Measurements from ENCODE around the gene GAS2L2.
"Not testable (repeated sequence)": the region's sequence is repeated elsewhere in the genome, so short reads cannot be mapped to it uniquely, and the experiment has no call there.

Gene GAS2L2

DNA sequence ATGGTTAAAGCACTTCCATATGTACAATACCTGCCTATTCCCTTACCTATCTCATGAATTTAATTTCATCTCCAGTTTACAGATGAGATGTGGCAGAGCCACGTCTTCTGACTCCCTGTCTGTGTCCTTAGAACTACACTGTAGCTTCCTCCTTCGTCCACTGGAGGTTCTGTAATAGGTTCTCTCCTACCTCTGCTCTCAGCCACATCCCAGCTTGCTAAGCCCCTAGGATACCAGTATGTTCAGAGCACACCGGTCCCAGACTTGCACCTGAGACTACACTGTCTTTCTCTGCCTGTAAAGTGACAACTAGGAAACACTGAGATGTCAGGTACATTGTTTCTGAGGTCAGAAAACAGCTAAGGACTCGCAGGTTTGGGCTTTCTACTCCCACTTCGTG, 25.4 kb downstream of the GAS2L2 start:
- no peak for DNase-seq (ENCODE audit: low read depth)

DNA sequence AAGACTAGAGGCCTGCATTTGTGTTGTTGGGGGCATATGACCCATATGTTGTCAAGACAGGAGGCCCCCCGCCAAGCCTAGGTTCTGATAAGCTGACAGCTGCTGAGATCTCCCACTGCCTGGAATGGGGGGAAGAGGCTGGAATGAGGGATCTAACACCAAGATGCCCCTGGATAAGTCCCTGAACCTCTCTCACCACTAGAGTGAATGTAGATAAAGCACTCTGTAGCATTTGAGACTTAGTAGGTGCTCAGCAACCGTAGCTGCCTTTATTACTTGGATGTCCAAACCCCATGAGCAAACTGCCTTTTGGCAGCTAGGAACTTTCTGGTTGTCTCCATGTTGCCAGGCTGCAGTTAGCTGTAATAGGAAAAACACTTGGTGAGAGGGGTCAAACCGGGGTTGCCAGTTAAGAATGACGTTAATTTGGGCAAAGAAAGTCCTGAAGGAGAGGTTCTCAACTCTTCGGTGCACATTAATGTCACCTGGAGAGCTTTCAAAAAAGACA, 26.0 kb downstream of the GAS2L2 start:
- no peak for DNase-seq (ENCODE audit: low read depth)

DNA sequence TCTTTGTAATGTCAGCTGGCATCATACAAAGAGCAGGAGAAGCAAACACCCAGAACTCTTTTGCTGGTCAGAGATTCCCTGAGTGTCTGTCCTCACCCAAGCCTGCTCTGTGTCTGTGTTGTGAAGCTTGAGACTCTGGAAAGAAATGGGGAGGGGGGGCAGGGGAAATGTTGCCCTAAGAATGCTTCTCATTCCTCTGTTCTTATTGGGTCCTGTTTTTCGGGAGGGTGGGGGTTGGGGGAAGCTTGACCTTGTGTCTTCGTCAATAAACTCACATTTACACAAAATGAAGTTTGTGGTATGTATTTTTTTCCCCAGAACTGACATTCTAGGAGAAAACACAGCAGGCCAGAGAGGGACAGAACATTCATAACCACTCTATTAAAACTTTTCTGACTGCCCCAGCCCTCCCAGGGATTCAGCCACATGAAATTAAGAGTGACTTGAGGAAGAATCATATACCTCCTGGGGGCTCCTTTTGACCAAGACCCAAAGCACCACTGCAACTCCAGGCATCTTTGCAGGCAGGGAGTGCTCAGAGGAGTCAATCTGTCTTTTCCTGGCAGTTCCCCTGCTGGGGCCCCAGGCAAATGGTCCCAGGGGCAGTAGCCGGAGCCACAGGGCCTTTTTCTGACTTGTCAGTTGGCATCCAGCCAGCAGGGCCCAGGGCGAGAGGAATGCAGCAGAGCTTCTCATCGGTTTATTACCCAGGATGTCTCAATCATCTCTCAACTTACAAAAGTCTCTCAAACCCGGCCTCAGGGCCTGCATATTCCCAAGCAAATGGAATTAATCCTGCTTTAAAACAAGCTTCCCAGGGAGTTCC, 26.7 kb downstream of the GAS2L2 start:
- peak; percentile 93 for DNase-seq (ENCODE audit: low read depth)

DNA sequence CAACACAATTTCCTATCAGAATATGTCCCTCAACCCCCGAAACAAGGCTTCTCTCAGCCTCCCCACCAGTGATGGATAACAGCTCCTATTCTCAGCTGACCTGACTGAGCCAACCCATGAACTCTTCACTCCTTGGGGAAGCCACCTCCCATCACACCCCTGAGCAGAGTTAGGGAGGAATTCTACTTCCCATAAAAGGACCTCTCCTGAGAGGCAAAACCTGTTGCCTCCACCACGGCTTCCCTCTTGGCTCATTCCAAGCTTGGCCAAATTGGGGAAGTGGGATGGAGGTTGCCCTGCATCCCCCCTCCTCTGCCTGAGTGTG, 27.3 kb downstream of the GAS2L2 start:
- DNase-seq (ENCODE audit: low read depth) = no peak

DNA sequence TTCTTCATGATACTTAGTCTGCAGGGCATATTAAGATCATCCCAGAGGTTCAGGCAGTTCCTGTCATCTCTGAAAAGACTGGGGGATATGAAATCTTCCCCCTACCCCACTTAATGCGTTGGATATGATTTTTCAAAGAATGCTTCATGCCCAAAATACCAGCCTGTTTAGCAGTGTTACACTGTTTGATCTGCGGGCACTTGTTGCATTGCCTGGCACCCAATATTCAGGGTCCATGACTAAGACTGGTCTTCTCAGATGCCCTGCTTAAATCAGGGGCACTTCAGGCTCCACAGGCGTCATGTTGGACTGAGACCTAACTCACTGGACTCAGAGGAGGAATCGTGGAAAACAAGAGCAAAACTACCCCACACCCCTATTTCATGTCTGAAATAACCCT, 28.0 kb downstream of the GAS2L2 start:
- no peak for DNase-seq (ENCODE audit: low read depth)

DNA sequence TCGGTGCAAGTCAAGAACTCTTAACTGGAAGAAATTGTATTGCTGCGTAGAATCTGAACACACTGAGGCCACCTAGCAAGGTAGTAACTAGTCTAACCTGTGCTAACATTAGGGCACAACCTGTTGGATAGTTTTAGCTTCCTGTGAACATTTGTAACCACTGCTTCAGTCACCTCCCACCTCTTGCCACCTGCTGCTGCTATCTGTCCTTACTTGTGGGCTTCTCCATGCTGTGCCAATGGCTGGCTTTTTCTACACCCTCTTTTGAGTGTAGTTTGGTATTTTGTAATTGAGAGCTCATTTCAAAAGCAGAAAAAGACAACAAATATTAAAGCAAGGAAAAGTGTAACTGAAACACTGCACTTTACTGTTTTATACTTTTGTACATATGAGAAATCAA, 29.3 kb downstream of the GAS2L2 start:
- no peak for DNase-seq (ENCODE audit: low read depth)

DNA sequence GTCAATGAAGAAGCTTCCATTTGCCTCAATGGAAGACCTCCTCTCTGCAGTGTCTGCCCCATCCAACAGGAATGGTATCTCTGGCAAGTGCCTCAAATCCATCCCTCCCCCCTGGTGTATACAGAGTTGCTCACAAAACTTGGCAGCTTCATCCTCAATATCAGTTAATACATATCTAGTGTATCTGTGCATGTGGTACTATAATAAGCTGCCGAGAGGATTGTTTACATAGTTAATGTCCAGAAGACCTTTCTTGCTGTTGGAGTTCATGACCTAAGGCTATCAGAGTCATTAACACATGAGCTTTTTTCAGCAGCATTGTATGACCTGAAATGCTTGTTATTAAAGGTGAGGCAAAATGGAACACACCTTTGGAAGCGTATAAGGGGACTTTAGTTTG, 35.6 kb downstream of the GAS2L2 start:
- peak; percentile 59 for DNase-seq (ENCODE audit: low read depth)

DNA sequence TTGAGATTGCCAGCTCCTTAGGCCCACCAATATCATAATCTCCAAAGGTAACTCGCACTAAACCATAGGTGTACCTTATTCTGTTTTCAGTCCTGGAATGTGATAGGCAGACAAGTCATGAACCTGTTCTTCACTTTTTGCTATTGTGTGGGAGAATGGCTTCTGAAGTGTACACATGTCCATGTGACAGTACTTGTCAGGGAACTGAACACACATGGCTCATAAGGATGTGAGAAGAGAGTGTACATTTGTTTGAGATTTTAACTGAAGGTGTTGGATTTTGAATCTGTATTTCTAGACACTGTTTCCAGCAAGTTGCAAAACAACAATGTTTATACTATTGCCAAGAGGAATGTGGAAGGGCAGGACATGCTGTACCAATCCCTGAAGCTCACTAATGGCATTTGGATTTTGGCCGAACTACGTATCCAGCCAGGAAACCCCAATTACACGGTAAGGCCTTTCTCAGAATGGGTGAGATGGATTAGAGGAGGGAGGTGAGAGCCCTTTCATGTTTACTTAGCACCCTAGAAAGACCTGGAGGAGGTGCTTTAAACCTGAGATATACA, 36.1 kb downstream of the GAS2L2 start:
- peak; percentile 84 for DNase-seq (ENCODE audit: low read depth)

DNA sequence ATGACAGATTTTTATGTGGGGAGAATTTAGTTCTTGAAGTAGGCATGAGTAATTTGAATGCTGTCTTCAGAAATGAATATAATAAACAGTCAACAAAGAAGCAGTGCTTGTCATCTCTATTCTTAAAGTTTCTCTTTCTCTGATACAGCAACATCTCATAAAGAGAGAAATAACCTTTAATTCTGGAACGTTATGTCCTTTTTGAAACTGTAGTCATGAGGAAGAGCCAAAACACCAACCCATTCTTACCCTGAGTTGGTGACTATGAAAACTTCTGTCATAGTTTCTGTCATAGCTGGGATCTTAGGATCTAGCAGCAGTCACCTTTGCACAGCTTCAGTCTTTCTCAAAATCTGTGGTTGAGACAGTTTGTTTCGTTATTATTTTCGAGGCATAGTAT, 36.9 kb downstream of the GAS2L2 start:
- no peak for DNase-seq (ENCODE audit: low read depth)

DNA sequence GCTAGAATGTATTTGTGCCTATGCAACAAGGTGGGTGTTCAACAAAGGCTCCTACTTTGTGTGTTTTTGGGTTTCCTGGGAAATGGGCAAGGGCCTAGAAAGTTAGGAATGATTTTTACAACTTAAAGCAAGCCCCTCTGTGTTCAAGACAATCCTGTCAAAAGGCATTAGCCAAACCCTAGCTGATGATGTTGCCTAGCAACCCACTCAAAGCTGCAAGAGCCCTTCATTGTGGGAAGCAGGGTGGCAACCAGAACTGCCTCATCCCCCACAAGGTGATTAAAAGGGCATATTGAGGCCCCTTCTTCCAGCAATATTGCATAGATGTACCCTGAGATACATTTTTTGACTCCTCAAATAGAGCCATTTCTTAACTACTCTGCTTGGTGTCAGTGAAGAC, 37.6 kb downstream of the GAS2L2 start:
- no peak for DNase-seq (ENCODE audit: low read depth)

DNA sequence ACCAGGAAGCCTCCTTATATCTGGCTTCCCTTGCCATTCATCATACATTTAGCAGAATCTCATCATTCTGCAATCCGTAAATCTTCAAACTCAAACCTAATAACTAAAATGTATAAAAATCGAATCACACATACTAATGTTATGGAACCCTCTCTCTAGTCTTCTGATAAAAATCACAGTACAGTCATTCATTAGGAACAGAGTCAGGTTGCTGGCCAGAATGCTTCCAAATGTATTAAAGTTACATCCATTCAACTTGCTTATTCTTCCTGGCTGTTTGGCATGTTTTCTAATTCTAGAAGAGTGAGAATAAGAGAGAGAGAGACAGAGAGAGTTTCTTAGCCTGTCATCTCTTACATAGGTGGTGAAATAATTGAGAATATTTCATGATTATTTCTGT, 38.1 kb downstream of the GAS2L2 start:
- DNase-seq (ENCODE audit: low read depth) = no peak

DNA sequence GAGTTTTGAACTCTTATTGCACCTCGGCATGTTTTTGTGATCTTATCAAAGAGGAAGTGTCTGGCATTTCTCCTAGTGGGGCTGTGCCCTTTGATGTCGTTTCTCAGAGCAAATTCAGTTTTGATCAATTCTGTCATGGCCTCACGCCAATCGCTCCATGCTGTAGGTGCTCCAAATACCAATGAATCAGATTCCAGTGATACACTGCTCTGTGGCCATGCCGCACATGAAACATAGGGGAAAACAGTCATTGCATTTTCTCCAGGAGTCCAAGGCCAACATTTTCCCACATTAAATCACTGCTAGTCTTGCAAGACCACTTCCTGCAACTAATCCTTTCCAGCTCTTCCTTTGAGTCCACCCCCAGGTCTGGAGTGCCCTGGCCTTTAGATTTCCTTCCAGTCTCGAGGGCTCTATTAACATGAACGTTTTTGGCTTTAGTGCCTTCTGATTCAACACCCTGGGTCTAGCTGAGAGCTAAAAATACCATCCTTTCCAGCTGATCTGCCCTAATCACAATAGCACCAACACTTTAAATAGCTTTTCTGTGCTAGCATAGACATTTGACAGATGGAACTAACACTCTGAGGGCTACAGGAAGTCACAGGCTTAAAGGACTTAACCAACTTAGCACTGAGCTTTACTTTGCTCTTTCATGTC, 39.8 kb downstream of the GAS2L2 start:
- DNase-seq (ENCODE audit: low read depth) = peak; percentile 99

DNA sequence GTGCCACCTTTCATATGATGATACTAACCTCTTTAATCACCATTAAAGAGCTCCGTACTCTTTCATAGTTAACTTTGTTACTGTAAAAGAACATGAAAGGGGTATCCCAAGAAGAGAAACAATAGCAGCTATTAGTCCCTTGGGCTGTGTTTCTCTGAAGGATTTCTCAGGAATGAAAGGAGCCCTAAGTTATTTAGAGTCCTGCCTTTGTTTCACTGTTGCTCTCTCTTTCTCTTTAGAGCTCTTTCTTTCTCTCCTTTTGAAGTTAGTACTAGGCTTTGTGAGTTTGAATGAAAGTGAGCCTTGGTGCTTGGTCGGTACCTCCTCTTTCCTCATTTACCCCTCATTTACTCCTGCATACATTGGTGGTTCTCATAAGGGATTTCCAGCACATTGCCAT, 42.1 kb downstream of the GAS2L2 start:
- DNase-seq (ENCODE audit: low read depth) = no peak

DNA sequence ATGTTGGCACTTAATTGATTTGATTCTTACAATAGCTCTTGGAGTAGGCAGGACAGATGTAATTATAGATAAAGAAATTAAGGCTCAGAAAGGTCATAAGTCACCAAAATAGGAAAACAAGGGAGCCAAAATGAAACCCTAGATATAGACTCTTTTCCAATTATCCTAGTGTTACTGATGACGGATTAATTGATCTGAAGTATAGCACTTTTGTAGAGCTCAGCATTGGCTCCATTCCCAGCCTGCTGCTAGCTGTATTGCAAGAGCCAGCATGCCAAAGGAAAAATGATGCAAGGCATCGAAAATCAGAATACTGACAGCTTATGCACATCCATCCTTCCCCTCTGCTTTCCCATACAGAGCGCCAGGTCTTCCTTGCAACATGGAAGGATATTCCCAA, 43.2 kb downstream of the GAS2L2 start:
- peak; percentile 21 for DNase-seq (ENCODE audit: low read depth)

DNA sequence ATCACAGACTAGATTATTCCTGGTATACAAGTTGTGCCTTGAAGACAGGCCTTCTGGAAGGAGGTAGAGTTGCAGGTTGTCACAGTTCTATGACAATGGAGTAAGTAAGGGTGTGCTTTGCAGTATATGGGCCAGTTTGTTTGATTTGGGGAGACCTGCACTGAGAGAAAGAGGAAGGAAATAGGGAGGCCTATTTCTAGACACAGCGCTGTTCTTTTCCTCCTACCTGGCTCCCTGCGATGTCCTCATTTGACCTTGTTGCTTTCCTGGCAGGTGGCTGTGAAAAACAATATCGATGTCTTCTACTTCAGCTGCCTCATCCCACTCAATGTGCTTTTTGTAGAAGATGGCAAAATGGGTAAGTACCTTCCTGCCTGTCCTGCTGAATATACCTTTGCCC, 44.1 kb downstream of the GAS2L2 start:
- DNase-seq (ENCODE audit: low read depth) = no peak

DNA sequence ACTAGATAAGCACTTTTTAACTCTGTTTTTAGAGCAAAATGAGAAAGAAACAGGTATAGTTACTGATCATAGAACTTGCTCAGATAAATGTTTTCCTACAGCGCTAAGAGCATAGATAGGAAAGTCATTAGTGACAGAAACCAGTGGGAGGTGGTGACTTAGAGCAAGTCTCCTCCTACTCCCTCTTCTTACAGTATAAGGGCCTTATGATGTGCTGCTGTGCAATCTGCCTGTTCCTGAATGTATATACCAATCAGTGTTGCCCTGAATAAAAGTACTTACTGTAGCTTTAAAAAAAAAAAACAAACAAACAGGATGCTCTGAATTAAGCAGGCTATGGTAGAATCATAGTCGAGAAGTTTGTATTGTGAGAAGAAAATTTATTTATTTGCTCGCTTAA, 44.9 kb downstream of the GAS2L2 start:
- no peak for DNase-seq (ENCODE audit: low read depth)

DNA sequence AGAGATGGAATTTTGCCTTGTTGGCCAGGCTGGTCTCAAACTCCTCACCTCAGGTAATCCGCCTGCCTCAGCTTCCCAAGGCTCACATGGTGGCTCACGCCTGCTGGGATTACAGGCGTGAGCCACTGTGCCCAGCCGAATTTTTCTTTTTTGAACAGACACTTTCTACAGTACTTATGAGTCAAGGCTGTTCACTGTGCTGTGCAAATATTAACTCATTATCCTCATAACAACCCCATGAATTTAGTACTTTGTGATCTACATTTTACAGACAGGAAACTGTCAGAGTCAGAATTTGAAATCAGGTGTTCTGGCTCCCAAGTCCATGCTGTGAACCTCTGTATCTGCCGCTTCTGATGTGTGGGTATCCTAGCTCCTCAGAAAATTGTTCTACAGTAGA, 47.3 kb downstream of the GAS2L2 start:
- DNase-seq (ENCODE audit: low read depth) = no peak

DNA sequence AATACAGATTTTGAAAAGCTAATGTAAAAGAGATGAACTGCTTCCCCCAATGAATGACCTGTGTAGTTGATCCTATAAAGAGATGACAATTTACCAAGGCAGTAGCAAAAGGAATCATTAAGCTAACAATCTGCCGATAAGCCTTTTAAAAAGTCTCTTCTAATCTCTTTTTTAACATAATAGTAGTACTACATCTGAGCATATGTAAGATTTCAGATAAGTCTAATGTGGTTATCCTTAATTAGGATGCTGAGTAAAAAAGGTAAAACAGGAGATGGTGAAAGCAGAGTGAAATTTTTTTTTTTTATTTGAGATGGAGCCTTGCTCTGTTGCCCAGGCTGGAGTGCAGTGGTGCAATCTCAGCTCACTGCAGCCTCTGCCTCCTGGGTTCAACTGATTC, 47.8 kb downstream of the GAS2L2 start:
- DNase-seq (ENCODE audit: low read depth) = no peak

DNA sequence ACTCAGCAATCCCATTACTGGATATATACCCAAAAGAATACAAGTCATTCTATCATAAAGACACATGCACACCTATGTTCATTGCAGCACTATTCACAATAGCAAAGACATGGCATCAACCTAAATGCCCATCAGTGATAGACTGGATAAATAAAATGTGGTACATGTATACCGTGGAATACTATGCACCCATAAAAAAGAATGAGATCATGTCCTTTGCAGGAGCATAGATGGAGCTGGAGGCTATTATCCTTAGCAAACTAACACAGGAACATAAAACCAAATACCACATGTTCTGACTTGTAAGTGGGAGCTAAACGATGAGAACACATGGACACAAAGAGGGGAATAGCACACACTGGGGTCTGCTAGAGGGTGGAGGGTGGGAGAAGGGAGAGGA, 49.7 kb downstream of the GAS2L2 start:
- DNase-seq (ENCODE audit: low read depth) = not testable (repeated sequence)

DNA sequence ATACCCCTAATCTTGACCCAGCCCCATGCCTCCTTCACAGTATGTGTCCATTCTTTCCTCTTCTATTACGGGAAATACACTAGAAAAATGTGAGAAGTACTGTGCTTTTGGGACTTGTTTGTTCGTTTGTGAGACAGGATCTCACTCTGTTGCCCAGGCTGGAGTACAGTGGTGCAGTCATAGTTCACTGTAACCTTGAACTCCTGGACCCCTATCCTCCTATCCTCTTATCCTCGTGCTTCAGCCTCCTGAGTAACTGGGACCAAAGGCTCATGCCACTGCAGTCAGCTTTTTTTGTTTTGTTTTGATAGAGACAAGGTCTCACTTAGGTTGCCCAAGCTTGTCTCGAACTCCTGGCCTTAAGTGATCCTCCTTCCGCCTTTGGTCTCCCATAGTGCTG, 51.5 kb downstream of the GAS2L2 start:
- no peak for DNase-seq (ENCODE audit: low read depth)

DNA sequence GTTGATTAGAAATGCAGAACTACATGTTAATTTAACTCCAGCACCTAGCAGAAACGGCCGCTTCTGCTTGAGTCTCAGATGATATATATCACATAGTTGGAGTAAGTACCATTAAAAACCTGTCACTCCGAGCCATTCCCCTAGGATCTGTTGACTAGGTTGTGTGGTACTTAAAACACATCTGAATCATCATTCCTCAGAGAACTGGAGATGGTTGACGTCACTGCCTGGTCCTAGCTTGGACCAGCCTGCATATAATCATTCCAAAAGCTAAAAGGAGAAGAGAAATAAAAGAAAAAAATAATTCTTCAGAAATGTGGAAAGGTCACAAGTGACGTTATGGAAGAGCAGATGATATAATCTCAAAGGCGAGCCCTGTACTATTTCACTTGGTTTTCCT, 52.9 kb downstream of the GAS2L2 start:
- DNase-seq (ENCODE audit: low read depth) = peak; percentile 66

DNA sequence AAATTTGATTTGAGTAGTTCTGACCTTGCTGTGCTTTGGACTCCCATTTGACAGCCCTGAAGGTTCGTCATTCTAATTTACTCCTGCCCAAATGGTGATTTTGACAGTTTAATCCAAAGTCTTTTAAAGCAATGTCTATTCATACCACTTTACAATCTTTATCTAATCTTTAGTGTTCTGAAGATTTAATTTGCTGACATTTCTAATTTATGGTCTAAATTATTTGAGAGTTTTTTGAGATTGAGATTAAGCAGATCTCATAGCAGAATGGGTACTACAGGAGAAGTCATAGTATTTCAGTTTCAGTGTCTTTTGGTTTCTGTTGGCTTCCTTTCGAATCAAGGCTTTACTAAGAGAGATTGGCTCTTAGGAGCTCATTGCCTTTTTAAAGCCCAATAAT, 54.2 kb downstream of the GAS2L2 start:
- no peak for DNase-seq (ENCODE audit: low read depth)

DNA sequence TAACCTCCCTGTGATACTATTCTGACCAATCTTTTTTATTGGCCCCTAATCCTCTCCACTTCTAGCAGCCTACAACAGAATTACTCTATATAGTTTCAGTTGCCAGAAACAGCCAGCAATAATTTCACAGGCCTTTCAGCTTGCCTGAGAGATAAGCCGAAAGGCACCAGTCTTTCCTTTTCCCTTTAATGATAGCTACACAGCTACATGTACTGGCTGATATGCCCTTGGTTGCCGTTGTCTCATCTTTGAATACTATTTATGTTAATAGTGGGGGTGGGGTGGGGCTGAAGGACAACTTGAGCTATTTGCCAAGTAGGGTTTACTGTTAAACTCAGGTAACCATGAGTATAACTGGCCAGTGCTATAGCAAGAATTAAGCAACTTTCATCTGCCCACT, 57.4 kb downstream of the GAS2L2 start:
- DNase-seq (ENCODE audit: low read depth) = no peak

DNA sequence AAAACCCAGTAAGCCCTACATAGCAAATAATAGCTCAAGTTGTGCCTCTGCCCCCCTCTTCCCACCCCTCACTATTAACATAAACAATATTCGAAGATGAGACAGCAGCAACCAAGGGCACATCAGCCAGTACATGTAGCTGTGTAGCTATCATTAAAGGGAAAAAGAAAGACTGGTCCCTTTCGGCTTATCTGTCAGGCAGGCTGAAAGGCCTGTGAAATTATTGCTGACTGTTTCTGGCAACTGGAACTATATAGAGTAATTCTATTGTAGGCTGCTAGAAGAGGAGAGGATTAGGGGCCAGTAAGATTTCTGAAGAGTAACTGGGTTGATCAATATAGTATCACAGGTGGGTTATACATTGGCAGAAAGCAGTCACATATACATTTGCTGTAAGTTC, 58.1 kb downstream of the GAS2L2 start:
- no peak for DNase-seq (ENCODE audit: low read depth)

Measured in amniotic epithelial cell (primary cell).